ENCODE data around the gene MYO9A. TPM values are rescaled to one million over a fixed set of nuclear protein-coding genes. Genes with fewer than 3 reads are reported as not detected.

MYO9A gene
- polyA plus RNA-seq, 3 donors: 30.1 to 43.0 (median 35.0) TPM

DNA sequence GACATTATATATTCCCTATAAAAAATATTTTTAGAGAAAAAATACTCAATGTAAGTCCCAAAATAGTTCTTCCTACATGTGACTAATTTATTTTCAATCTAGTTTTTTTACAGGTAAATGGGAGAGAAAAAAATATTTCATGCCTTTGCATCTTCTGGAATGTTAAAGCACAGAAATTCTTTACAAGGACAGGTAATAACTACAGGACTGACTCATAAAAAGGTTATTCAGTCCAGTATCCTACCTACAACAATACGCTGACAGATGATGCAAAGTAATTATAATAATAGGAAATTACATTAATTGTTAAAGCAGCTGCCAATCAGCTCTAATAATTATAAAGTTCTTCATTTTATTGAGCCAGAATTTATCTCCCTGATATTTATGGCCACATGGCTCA, 147.5 kb downstream of the MYO9A start:
- no peak for DNase-seq

- DNase-seq: no peak
These were observed 155.4 kb downstream of the MYO9A start for GRCh38 chr15:71962537-71962936.

DNA sequence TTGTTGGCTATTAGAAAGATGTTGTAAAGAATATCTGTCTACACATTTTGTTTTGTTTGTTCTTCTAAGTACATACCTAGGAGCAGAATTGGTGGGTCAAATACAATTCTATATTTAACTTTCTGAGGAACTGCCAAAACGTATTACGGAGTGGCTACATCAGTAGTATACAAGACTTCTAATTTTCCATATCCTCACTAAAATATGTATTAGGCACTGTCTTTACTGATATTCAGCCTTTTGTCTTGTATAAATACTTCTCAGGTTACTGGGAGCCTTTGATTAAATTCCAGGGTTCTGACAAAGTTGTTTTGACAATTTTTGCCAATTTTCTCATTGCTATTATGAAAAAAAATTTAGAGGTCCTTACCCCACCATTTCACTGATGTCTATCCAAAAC, 160.9 kb downstream of the MYO9A start:
- no peak for DNase-seq

DNA sequence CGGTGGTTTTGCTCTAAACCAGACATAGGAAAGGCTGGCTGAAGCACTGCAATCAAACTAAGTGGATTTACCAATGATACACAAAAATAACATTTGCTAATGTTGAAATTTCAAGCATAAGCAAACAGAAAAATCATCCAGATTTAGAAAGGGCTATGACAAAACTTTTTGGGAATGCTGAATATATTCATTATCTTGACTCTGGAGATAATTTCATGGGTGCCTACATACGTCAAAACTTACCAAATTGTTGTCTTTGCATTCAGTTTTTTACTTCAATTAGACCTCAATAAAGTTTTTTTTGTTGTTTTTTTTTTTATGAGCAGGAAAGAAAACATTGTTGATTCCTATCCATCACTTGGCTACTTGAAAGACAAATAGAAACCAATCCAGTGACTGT, 166.8 kb downstream of the MYO9A start:
- no peak for DNase-seq

DNA sequence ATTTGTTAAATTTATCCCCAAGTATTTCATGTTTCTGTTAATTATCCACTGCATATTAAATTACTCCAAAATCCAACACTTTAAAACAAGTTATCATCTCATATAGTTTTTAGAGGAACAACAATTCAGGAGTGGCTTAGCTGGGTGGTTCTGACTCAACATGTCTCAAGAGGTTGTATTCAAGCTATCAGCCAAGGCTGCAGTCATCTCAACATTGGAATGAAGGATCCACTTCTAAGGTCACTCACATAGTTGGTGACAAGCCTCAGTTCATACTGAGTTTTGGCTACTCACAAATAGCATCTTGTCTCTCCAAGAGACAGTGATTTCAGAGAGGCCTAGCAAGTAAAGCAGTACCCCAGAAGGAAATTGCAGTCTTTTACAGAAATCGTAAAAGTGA, 172.9 kb downstream of the MYO9A start:
- DNase-seq: no peak

DNA sequence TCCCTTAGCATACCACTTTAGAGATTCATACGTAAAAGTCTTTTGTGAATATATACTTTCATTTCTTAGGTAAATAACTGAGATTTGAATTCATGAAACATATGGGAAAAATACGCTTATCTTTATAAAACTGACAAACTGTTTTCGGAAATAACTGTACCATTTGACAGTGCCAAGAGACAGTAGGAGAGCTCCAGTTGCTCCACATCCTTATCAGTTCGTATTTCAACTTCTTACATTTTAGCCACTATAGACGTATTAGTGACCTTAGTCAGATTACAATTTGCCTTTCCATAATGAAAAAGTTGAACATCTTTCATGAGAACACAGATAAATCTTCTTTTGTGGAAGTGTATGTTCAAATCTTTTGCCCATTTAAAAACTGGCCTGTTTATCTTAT, 174.1 kb downstream of the MYO9A start:
- DNase-seq: no peak

GRCh38 chr15:71939981-71940588, 177.9 kb downstream of the MYO9A start:
- DNase-seq: no peak

DNA sequence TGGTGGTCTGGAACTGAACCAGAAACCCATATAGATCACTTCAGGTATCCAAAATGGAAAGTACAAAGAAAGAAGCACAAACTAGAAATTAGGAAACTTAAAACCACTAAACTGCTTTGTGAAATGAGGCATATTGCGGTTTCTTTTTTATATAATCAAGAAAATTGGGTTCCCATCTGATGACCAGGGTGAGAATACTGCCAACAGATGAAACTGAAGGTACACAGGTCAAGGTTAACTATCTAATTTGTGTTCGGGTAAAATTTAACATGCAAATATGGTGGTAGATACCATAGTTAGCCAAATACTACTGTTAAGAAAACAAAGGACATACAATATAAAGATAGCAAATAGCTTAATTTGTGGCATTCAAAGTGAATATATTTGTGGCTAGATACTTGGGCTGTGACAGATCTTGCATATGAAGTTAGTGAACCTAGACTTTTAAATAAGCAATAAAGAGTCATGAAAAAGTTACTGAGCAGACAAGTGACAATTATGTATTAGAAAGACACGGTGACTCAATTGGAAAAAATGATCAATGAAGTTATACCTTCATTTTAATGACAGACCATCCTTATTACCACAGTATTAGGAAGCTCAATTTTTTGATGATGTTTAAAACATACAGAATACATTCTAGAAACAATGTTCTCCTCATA, 180.2 kb downstream of the MYO9A start:
- no peak for DNase-seq

DNA sequence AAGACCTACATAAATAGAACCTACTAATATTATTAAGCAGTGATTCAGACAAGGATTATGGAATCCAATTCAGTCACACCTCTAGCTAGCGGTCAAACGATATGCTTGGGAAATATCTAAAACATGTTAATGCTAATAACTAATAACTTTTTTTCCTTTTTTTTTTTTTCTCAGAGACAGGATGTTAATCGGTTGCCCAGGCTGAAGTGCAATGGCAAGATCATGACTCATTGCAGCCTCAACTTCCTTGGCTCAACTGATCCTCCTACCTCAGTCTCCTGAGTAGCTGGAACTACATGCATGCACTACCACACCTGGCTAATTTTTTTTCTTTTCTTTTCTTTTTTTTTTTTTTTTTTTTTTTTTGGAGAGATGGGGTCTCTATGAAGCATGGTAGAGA, 183.5 kb downstream of the MYO9A start:
- no peak for DNase-seq

- DNase-seq: no peak
These were observed 185.3 kb downstream of the MYO9A start for GRCh38 chr15:71932689-71933088.

GRCh38 chr15:71931261-71931660, 186.7 kb downstream of the MYO9A start:
- no peak for DNase-seq

- no peak for DNase-seq
These were observed 192.8 kb downstream of the MYO9A start for GRCh38 chr15:71925145-71925544.

- no peak for DNase-seq
These were observed 196.8 kb downstream of the MYO9A start for GRCh38 chr15:71921191-71921590.

GRCh38 chr15:71920573-71920972, 197.4 kb downstream of the MYO9A start:
- no peak for DNase-seq

DNA sequence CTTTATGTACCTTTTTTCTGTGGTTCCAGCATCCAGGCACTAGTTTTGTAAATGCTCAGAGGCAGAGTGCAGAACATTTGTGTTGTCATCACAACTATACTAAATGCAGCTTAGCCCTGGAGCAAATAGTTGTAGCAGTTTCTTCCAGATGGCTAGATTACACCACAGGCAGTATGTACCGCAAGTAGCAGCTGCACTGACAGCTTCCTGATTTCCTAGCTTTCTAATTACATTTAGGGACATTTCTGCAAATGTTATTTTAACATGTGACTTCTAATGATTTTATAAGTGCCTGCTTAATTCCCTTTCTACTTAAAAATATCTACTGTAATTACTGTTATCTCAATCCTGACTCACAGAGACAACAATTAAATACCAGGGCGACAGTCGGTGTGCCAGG, 201.1 kb downstream of the MYO9A start:
- DNase-seq: no peak

DNA sequence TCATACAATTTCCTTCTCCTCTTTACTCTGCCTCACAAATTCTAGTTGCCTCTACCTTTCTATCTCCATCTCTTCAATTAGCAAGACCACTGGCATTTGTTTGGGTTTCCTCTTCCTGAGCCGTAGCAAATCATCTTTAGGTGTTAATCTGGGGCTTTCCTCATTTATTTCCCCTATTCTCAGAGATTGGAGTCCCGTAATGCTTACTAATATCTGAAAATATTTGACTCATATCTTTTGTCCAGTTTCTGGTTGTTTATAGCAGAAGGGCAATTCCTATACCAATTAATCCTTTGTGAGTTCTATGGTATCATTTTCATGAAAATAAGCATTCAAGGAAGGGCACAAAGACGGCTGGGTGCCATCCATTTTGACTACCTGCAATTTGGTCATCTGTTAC, 203.9 kb downstream of the MYO9A start:
- DNase-seq: no peak

DNA sequence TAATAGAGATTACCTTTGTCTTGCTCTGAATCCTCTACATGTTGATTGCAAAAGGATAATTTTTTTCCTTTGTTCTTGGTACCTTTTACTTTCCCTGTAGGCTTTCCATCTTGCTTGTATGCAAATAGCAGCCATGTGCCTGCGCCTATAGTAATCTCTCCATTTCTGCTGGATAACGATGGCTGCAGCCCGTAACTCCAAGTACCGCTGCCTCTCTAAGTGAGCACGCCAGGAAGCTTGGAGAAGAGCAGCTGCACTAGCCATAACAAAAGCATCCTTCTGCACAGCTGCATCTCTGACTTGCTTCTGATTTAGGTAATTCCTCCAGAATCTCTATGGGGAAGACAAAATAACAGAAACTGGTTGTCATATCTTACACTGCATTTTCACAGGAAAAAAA, 218.3 kb downstream of the MYO9A start:
- DNase-seq: no peak

GRCh38 chr15:71893691-71894090, 224.3 kb downstream of the MYO9A start:
- DNase-seq: no peak

GRCh38 chr15:71892335-71892734, 225.6 kb downstream of the MYO9A start:
- DNase-seq: no peak

GRCh38 chr15:71891026-71891425, 226.9 kb downstream of the MYO9A start:
- no peak for DNase-seq

DNA sequence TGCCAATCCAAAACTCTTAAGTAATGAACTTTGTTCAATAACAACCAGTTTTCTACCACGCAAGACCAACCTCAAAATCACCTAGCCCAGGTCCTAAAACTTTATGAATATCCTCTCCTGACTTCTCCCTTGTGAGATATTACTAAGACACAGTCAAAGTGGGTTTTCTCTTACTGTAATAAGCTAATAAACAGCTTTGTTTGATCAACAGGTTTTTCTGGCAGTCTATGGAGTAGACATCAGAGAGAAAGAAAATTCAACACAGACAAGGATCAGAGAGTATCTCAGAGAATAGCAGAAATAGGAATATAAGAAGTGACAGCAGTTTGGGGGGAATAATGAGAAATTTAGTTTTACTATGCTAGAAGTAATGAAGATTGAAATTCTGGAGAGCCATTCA, 228.0 kb downstream of the MYO9A start:
- no peak for DNase-seq

DNA sequence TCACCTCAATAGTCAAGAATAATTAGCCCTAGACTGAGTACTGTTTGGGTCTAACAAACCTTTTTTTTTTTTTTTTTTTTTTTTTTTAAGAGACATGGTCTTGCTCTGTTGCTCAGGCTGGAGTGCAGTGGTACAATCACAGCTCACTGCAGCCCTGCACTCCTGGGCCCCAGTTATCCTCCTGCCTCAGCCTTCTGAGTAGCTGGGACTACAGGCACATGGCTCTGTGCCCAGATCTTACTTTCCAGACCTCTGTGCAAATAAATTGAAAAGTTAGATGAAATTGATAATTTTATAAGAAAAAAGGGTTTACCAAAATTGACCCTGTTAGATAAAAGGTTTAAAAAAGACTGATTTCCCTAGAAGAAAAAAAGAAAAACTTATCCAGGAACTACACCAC, 228.6 kb downstream of the MYO9A start:
- DNase-seq: no peak

DNA sequence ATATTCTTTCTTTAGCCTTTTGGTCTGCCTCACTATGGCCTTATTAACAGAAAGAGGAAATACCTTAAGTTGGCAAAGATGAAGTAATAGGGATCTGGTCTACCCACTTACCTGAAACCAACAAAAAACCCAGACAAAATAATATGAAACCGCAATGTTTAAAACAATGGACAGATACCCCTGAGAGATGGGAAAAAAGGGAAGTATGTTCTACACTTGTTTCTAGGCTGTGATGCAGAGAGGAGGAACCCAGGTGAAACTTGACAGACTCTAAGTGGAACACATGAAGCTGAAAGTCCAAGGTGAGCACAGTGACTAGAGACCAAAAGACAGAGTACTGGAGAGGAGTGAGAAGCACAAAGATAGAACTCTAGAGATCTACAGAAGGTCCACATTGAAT, 229.2 kb downstream of the MYO9A start:
- DNase-seq: no peak

GRCh38 chr15:71885390-71885789, 232.6 kb downstream of the MYO9A start:
- DNase-seq: no peak

All from renal pelvis (tissue), 4 donors.